SKM-1 treated with dmso at 0.1 percent for 144 hours (cell line): ENCODE data around the gene PADI3.

ENCODE experiments used
- DNase-seq: peaks from one replicate; lab custom pipeline; 2025; ENCODE audit not compliant: unreplicated experiment; lab: John Stamatoyannopoulos, UW

The PADI3 gene

DNA sequence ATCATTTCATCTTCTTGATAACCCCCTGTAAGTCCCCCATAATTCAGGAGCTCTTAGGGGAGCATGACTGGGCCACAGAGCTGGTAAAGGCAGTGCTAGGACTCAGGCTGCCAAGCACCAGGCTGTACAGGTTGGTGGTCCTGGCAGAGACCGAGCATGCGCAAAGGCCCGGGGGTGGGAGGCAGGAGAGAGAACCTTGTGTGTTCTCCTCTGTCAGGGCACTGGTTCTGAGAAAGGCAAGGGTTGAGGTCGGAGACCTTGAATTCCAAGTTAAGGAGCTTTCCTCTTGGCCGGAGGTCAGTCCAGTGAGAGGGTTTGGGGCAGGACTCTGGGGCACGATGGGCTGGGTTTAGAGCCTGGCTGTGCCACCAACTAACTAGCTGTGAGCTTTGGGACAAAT, 23.2 kb downstream of the PADI3 start:
- no peak for DNase-seq

DNA sequence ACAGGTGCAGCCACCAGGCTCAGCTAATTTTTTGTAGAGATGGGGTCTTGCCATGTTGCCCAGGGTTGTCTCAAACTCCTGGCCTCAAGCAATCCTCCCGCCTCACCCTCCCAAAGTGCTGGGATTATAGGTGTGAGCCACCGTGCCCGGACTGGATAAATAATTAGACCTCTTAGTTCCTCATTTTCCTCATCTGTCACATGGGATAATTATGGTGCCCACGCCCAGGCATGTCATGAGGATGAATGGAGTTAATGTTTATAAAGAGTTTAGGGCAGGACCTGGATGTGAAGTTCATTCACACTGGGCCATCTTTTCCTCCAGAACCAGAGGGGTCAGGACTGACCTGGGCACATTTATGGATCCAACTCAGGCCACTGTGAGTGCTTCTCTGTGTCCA, 23.7 kb downstream of the PADI3 start:
- DNase-seq, result no peak

- DNase-seq, result no peak
Observed at GRCh38 chr1:17273096-17273495, 24.2 kb downstream of the PADI3 start.

- DNase-seq, result peak; percentile 36
Observed at GRCh38 chr1:17274186-17275170, 25.6 kb downstream of the PADI3 start.

- peak; percentile 53 for DNase-seq
Observed at GRCh38 chr1:17276568-17276967, 27.7 kb downstream of the PADI3 start.

- no peak for DNase-seq
Observed at GRCh38 chr1:17277511-17278159, 28.7 kb downstream of the PADI3 start.

DNA sequence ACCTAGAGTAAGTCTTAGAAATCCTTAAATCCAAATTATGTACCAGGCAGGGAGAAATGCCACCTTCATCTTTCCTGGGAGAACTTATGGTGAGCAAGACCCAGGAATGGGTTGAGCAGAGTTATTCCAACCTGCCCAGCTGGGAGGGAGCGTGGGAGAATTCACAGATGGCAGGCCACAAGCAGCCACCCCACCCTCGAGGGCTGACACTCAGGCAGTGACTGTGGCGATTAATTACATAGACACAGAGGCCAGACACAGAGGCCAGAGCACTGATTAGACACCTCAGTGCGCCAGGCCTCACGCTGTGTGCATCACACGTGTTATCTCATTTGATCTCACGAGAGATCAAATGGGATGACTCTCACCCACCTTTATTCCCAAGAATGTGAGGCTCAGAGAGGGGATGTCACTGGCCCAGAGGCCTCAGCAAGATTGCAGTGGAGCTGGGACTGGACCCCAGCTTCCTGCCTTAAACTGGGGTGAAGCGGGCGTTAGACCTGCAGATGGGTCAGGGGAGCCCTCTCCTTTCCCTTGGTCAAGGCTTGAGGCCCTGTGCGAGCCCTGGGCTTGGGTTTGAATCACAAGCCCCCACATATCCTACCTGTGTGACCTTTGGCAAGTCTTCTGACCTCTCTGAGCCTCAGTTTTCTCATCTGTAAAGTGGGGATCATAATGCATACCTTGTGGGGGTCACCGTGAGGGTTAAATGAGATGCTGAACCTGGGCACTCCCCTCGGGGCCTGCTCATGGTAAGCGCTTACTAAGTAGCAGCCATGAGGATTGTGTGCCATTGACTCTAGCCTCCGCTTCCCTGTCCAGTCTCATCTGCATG, 30.3 kb downstream of the PADI3 start:
- DNase-seq, result no peak

- DNase-seq, result no peak
Observed at GRCh38 chr1:17280436-17280835, 31.5 kb downstream of the PADI3 start.

DNA sequence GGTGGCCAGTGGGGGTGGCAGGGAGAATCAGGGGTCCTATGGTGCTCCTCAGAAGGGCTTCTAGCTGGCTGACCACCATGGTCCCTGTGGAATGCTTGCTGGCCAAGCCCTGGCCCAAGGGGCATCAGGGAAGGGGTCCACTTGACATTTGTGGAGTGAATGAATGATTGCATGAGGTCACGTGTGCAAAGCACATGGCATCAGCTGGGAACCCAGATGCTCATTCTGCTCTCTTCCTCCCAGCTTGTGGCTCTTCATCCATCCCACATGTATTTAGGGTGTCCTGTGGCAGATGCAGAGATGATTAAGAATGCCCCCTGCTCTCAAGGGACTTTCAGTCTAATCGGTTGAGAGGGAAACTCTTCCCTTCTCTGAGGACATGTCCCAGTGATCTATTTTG, 32.0 kb downstream of the PADI3 start:
- no peak for DNase-seq

DNA sequence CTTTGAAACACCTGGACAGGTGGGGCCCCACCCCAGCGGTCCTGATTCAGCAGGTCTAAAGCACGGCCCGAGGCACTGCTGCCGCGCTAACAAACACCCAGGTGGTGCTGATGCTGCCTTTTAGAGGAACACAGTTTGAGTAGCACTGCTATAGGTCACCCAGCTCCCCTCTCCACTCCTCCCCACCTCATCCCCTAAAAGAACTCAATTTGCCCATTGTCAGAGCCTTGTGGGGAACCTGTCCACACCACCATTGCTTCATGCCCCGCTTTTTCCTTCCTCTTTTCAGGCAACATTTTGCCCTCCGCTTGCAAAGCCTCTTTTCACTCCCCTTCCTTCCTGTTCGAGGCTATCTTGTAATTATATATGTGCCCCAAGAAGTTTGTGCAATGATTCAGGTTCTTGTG, 32.9 kb downstream of the PADI3 start:
- DNase-seq, result peak; percentile 100

DNA sequence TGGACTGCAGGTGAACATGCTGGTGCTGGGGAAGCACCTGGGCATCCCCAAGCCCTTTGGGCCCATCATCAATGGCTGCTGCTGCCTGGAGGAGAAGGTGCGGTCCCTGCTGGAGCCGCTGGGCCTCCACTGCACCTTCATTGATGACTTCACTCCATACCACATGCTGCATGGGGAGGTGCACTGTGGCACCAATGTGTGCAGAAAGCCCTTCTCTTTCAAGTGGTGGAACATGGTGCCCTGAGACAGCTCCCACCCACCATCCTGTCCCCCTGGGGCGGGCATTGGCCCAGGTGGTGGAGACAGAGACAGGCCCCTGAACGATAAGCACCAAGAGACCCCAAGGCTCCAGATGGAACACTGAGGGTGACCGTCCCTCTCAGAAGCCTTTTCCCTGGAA, 33.9 kb downstream of the PADI3 start:
- no peak for DNase-seq

GRCh38 chr1:17286646-17287045, 37.7 kb downstream of the PADI3 start:
- no peak for DNase-seq

DNA sequence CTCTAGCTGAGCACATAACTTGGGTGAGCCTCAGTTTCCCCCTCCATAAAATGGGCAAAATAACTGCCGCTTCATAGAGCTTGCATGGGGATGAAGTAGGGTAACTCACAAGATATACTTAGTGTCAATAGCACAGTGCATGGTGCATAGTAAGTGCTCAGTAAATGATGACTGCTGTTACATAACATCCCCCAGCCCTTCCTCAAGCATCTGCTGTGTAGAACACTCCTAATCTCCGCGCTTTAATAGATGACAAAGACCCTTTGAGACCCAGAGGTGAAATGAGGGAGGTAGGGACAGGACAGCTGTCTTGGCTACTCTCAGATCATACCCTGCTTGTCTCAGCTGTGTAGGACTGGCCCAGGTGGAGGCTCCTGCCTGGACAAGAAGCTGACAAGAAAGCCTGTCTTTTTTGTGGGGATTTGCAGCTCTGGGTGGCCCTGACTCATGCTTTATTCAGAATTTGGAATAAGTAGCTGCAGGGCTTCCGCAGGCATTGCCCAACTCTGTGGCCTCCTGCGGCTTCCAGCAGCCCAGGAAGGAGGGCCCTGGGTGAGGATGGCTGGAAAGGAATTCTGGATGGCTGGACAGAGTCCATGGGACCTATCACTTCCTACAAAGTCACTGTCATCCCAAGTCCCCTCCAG, 38.4 kb downstream of the PADI3 start:
- DNase-seq, result peak; percentile 42

- no peak for DNase-seq
Observed at GRCh38 chr1:17289721-17290120, 40.8 kb downstream of the PADI3 start.

- no peak for DNase-seq
Observed at GRCh38 chr1:17290553-17290952, 41.7 kb downstream of the PADI3 start.

DNA sequence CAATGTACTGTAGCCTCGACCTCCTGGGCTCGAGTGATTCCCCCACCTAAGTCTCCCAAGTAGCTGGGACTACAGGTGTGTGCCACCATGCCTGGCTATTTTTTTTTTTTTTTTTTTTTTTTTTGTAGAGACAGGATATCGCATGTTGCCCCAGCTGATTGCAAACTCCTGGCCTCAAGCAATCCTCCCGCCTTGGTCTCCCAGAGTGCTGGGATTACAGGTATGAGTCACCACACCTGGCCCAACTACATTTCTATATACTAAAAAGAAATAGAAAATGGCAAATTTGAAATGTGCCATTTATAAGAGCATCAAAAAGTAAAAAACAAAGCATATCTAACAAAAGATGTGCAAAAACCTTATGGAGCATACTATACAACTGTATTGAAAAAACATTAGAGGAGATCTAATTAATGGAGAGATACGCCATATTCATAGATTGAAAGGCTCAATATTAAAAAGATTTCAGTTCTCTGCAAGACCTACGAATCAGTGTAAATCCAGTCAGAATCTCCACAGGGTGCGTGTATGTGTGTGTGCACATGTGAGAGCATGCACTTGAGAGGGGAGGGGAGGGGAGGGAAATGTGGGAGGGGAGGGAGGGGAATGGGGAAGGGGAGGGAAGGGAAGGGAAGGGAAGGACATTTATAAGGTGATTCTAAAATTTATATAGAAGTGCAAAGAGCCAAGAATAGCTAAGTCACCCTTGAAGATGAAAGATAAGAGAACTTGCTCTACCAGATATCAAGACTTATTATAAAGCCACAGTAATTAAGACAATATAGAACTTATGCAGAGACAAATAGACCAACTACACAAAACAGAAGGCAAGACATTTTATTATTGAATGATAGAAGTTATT, 43.6 kb downstream of the PADI3 start:
- DNase-seq, result no peak

- DNase-seq, result no peak
Observed at GRCh38 chr1:17293681-17294425, 45.0 kb downstream of the PADI3 start.

DNA sequence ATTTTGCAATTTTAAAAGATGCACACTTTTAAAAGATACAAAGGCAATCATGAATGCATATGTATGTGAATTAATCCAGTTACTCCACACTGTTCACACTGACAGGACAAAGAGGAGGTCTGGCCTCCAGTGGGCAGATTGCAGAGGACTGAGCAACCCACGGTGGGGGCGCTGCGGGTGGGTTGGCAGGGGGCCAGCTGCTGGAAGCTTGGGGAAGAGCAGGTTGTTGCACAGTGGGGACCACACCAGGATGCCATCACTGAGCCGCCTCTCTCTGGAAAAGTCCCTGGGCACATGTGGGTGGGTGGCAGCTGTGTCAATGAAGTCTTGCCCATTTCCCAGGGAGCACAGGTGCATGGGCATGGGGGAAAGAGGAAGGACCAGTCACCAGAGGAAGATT, 46.4 kb downstream of the PADI3 start:
- no peak for DNase-seq

DNA sequence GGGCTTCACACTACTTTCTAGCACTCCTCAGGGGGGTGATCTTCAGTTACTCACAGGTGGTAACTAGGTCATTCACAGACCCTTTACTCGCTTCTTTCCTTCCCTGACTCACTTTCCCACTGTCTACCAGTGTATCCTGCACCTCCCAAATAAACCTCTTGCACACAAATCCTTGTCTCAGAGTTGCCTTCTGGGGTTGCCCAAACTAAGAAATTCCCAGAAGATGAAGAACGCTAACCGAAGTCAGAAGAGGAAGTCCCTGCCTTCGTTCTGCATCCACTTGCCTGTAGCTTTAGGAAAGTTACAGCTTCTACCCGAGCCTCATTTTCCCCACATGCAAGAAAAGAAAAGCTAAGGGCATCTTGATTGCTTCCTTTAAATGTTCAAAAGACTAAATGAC, 47.2 kb downstream of the PADI3 start:
- no peak for DNase-seq
